Prostate gland (tissue), 2 donors: ENCODE results near the gene BNC2. TPM values are rescaled to one million over a fixed set of nuclear protein-coding genes. Genes with fewer than 3 reads are reported as not detected.

Experiments
- DNase-seq: peaks from one replicate; pipeline ENCODE4 v3.0.0-alpha.2; 2019; ENCODE audit warnings: low spot score
- H3K27ac ChIP-seq, 2 donors: fragments of 200-600 bp; sonication (generic); 2 replicates each; pipeline ENCODE4 v1.5.1; 2017 to 2019
- H3K27me3 ChIP-seq: fragments of 200-600 bp; sonication (generic); replicated peaks from 2 replicates; pipeline ENCODE4 v1.5.1; 2019; ENCODE audit not compliant: insufficient read depth
- H3K36me3 ChIP-seq, 2 donors: fragments of 200-600 bp; sonication (generic); 1 replicate in 1 of 2; 2 replicates in 1 of 2; pipeline versions ENCODE4 v1.5.1 to v1.8.1; 2017 to 2019
- H3K4me1 ChIP-seq: fragments of 200-600 bp; sonication (generic); replicated peaks from 2 replicates; pipeline ENCODE4 v1.5.1; 2019
- H3K4me3 ChIP-seq, 2 donors: fragments of 200-600 bp; sonication (generic); 2 replicates each; pipeline ENCODE4 v1.5.1; 2017 to 2019
- H3K9me3 ChIP-seq: fragments of 200-600 bp; sonication (generic); 2 replicates; pipeline ENCODE4 v1.5.1; 2017
- CTCF ChIP-seq, 4 experiments: fragments of 200-600 bp in 2 of 4; fragments of 450-650 bp in 2 of 4; sonication (generic) in 2 of 4; IDR thresholded peaks; 1 replicate in 3 of 4; 2 replicates in 1 of 4; pipeline ENCODE4 v1.5.1; 2016 to 2019; ENCODE audit warnings: antibody characterized with exemption in 4 of 4, mild to moderate bottlenecking in 2 of 4, moderate library complexity in 2 of 4
- POLR2A ChIP-seq: fragments of 450-650 bp; IDR thresholded peaks from one replicate; pipeline ENCODE4 v1.6.1; 2016; ENCODE audit warnings: antibody characterized with exemption, mild to moderate bottlenecking
- POLR2AphosphoS5 ChIP-seq: sonication (generic); formaldehyde crosslinking; IDR thresholded peaks from one replicate; pipeline ENCODE4 v1.6.1; 2017; ENCODE audit warnings: antibody characterized with exemption
- WGBS: methylation state at CpG from one replicate; pipeline ENCODE4 v1.1.5; 2018; 5-methylcytosine and 5-hydroxymethylcytosine counted together
- intact Hi-C: fragments of 100-400 bp; cut with DNase I; formaldehyde crosslinking; loops from one replicate; pipeline ENCODE4 v1.14.2; 2022
- total RNA-seq, 2 donors: library from RNA; depleted of rRNA; stranded (reverse); fragments of >200 nt; gene quantifications; one replicate each; pipeline ENCODE4 v1.1.0, GENCODE V29; 2016

The BNC2 gene
- total RNA-seq, 2 donors from 2014 or later: 4.9 to 37.2 TPM

- H3K4me3 ChIP-seq: peak overlapping the region; percentile 40 to 43
- H3K36me3 ChIP-seq: no peaks in the 10 kb centered on the region
- no peaks in the 10 kb centered on the region for H3K27me3 ChIP-seq
- under 1% methylated on average over 59 of the region's 60 CpGs for WGBS
- TF ChIP-seq CTCF (IDR thresholded peaks at IDR 0.05) (no peak), POLR2AphosphoS5 (peak; percentile 20), POLR2A (no peak)
- peak overlapping the region; percentile 80 to 88 for H3K27ac ChIP-seq
- no peaks in the 10 kb centered on the region for H3K4me1 ChIP-seq
- DNase-seq: peak; percentile 69
- H3K9me3 ChIP-seq: no peaks in the 10 kb centered on the region
- intact Hi-C loops: loop anchor here (2.0 to 10.0 kb wide), 2 partner anchors 142 to 212 kb away; no protein-coding TSS in a partner anchor
Observed at GRCh38 chr9:16726718-16727451, 143.6 kb downstream of the BNC2 start.

- intact Hi-C loops: loop anchor here (2.0 to 10.0 kb wide), 2 partner anchors 143 to 211 kb away; no protein-coding TSS in a partner anchor
- Histone ChIP-seq H3K27ac (peak overlapping the region; percentile 80 to 88), H3K36me3 (no peaks in the 10 kb centered on the region), H3K4me3 (peak overlapping the region in 1 of 2 donors; percentile 43), H3K9me3 (no peaks in the 10 kb centered on the region), H3K4me1 (no peaks in the 10 kb centered on the region), H3K27me3 (no peaks in the 10 kb centered on the region)
- TF ChIP-seq POLR2A (no peak), CTCF (IDR thresholded peaks at IDR 0.05) (peak in 1 of 4 experiments; percentile 15)
- WGBS: 58% methylated on average over 7 of the region's 7 CpGs
- DNase-seq: no peak
Observed at GRCh38 chr9:16726029-16726428, 144.4 kb downstream of the BNC2 start.

GRCh38 chr9:16725066-16725465 is 145.4 kb downstream of the BNC2 start:
- Histone ChIP-seq H3K27ac (no peak overlapping the region), H3K4me1 (no peaks in the 10 kb centered on the region)
- intact Hi-C loops: loop anchor here (10.0 kb wide), 1 partner anchor 210 kb away; no protein-coding TSS in a partner anchor

GRCh38 chr9:16721972-16722371 is 148.5 kb downstream of the BNC2 start:
- Histone ChIP-seq H3K4me1 (no peaks in the 10 kb centered on the region), H3K9me3 (no peaks in the 10 kb centered on the region), H3K4me3 (no peak overlapping the region), H3K36me3 (no peaks in the 10 kb centered on the region), H3K27me3 (no peaks in the 10 kb centered on the region), H3K27ac (no peak overlapping the region)
- peak; percentile 23 for TF ChIP-seq POLR2AphosphoS5
- TF ChIP-seq POLR2A: no peak
- no peak for TF ChIP-seq CTCF (IDR thresholded peaks at IDR 0.05)
- WGBS: 60% methylated on average over 6 of the region's 6 CpGs
- intact Hi-C loops: loop anchor here (10.0 kb wide), 1 partner anchor 207 kb away; no protein-coding TSS in a partner anchor
- DNase-seq: peak; percentile 14

More at GRCh38 chr9:16725066-16725465, 145.4 kb downstream of the BNC2 start:
- WGBS: 66% methylated on average over 3 of the region's 3 CpGs
- no peaks in the 10 kb centered on the region for H3K27me3 ChIP-seq
- H3K4me3 ChIP-seq: no peak overlapping the region
- no peaks in the 10 kb centered on the region for H3K36me3 ChIP-seq
- H3K9me3 ChIP-seq: no peaks in the 10 kb centered on the region
- TF ChIP-seq POLR2A (no peak), POLR2AphosphoS5 (no peak), CTCF (IDR thresholded peaks at IDR 0.05) (no peak)
- no peak for DNase-seq
